A549 (cell line): ENCODE results near the gene BLACAT1. TPM values are rescaled to one million over a fixed set of nuclear protein-coding genes. Genes with fewer than 3 reads are reported as not detected.

Source experiments
- ATAC-seq, 2 experiments: fragments of 200-7000 bp in 1 of 2; fragments of >200 bp in 1 of 2; cut with Nextera tagmentation in 1 of 2; cut with Tn5 transposase in 1 of 2; 3 replicates each; pipeline versions ENCODE4 v1.8.0 to v1.9.1; 2018 to 2020; ENCODE audit warnings: mild to moderate bottlenecking in 1 of 2, moderate library complexity in 1 of 2
- CTCF ChIA-PET: fragments of 300-600 bp; sonication (Branson Sonifier 250); formaldehyde crosslinking; extraction: SDS; loops from one replicate; lab custom pipeline; 2021; ENCODE audit warnings: antibody characterized with exemption, inconsistent platforms; lab: Yijun Ruan, JAX
- POLR2A ChIA-PET: fragments of 350-600 bp; formaldehyde crosslinking; extraction: SDS; loops from one replicate; lab custom pipeline; 2021; ENCODE audit warnings: antibody characterized with exemption, inconsistent platforms; lab: Yijun Ruan, JAX
- DNase-seq, 2 experiments: peaks; one replicate each; pipeline versions ENCODE4 v3.0.0 to v3.0.0-alpha.2; 2011 to 2016; ENCODE audit warnings: low read depth in 1 of 2, low spot score in 1 of 2
- FAIRE-seq: peaks from 2 replicates; lab custom pipeline; 2011; peaks lifted over from hg19 to GRCh38; lab: Jason Lieb, UNC
- H3K27ac ChIP-seq, 2 experiments: fragments of >200 bp; sonication (Bioruptor Twin); formaldehyde crosslinking; 3 replicates each; pipeline ENCODE4 v1.5.1; 2016 to 2017
- H3K4me1 ChIP-seq: fragments of >200 bp; sonication (Bioruptor Twin); formaldehyde crosslinking; 3 replicates; pipeline ENCODE4 v1.6.1; 2016
- H3K4me2 ChIP-seq: fragments of >200 bp; sonication (Bioruptor Twin); formaldehyde crosslinking; 3 replicates; pipeline ENCODE4 v1.6.1; 2016
- H3K4me3 ChIP-seq: fragments of >200 bp; sonication (Bioruptor Twin); formaldehyde crosslinking; 3 replicates; pipeline ENCODE4 v1.5.1; 2016
- H3K9me3 ChIP-seq: fragments of >200 bp; sonication (Bioruptor Twin); formaldehyde crosslinking; 3 replicates; pipeline ENCODE4 v1.6.1; 2016
- BCL3 ChIP-seq: fragments of >200 bp; sonication (Bioruptor Twin); formaldehyde crosslinking; IDR thresholded peaks from 3 replicates; pipeline ENCODE4 v1.6.1; 2016
- BHLHE40 ChIP-seq: IDR thresholded peaks from 2 replicates; pipeline ENCODE4 v1.6.1; 2012; ENCODE audit warnings: low read depth, low read length, inconsistent platforms
- CEBPB ChIP-seq, 2 experiments: fragments of >200 bp in 1 of 2; sonication (Bioruptor Twin) in 1 of 2; formaldehyde crosslinking in 1 of 2; IDR thresholded peaks; 2 replicates each; pipeline ENCODE4 v1.6.1; 2012 to 2016
- CHD2 ChIP-seq: fragments of 150-350 bp; IDR thresholded peaks from 2 replicates; pipeline ENCODE4 v1.6.1; 2014; ENCODE audit warnings: low read length; ENCODE audit not compliant: partially characterized antibody
- FOSL2 ChIP-seq, 2 experiments: fragments of 450-650 bp in 1 of 2; fragments of >200 bp in 1 of 2; sonication (Bioruptor Twin) in 1 of 2; formaldehyde crosslinking; IDR thresholded peaks; 2 replicates each; pipeline versions ENCODE4 v1.5.0 to v1.6.1; 2016 to 2020; ENCODE audit warnings: mild to moderate bottlenecking in 1 of 2, moderate library complexity in 1 of 2
- FOXS1 ChIP-seq: fragments of 250-450 bp; sonication (Bioruptor Pico); IDR thresholded peaks from 2 replicates; pipeline ENCODE4 v1.5.0; 2020; ENCODE audit warnings: mild to moderate bottlenecking, moderate library complexity
- HEYL ChIP-seq: fragments of 250-450 bp; sonication (Bioruptor Pico); IDR thresholded peaks from 2 replicates; pipeline ENCODE4 v1.8.0; 2021; ENCODE audit warnings: mild to moderate bottlenecking, moderate library complexity
- KDM5A ChIP-seq: fragments of 200-600 bp; sonication (generic); IDR thresholded peaks from 2 replicates; pipeline ENCODE4 v1.6.1; 2016; ENCODE audit warnings: antibody characterized with exemption, mild to moderate bottlenecking
- MAZ ChIP-seq: fragments of 150-350 bp; IDR thresholded peaks from 2 replicates; pipeline ENCODE4 v1.6.1; 2014; ENCODE audit warnings: antibody characterized with exemption, low read depth, low read length, borderline replicate concordance
- NFE2L2 ChIP-seq: fragments of 150-350 bp; conservative IDR thresholded peaks from 2 replicates; pipeline ENCODE4 v1.6.1; 2014; ENCODE audit warnings: low read length
- NPAS2 ChIP-seq: fragments of 250-450 bp; sonication (Bioruptor Pico); IDR thresholded peaks from 2 replicates; pipeline ENCODE4 v1.8.0; 2022; ENCODE audit warnings: mild to moderate bottlenecking, moderate library complexity, borderline replicate concordance
- NR3C1 ChIP-seq: fragments of >200 bp; sonication (Bioruptor Twin); formaldehyde crosslinking; IDR thresholded peaks from 3 replicates; pipeline ENCODE4 v1.6.1; 2017
- PHF8 ChIP-seq: fragments of 200-600 bp; sonication (generic); IDR thresholded peaks from 2 replicates; pipeline ENCODE4 v1.6.1; 2016; ENCODE audit warnings: low read depth, mild to moderate bottlenecking, antibody characterized with exemption, moderate library complexity, borderline replicate concordance
- POLR2AphosphoS2 ChIP-seq: conservative IDR thresholded peaks from 2 replicates; pipeline ENCODE4 v1.6.1; 2012; ENCODE audit warnings: low read length, improper control_type of control experiment, inconsistent platforms
- RAD21 ChIP-seq, 2 experiments: fragments of >200 bp in 1 of 2; sonication (Bioruptor Twin) in 1 of 2; formaldehyde crosslinking in 1 of 2; IDR thresholded peaks in 1 of 2; conservative IDR thresholded peaks in 1 of 2; 2 replicates in 1 of 2; 3 replicates in 1 of 2; pipeline ENCODE4 v1.6.1; 2012 to 2018; ENCODE audit warnings: inconsistent platforms in 1 of 2
- RCOR1 ChIP-seq: fragments of 150-350 bp; IDR thresholded peaks from 2 replicates; pipeline ENCODE4 v1.6.1; 2014; ENCODE audit warnings: antibody characterized with exemption, low read length, low read depth
- REST ChIP-seq: fragments of 200-600 bp; sonication (generic); IDR thresholded peaks from 2 replicates; pipeline ENCODE4 v1.6.1; 2016; ENCODE audit warnings: antibody characterized with exemption, mild to moderate bottlenecking, moderate library complexity
- SMC3 ChIP-seq: fragments of >200 bp; sonication (Bioruptor Twin); formaldehyde crosslinking; IDR thresholded peaks from 3 replicates; pipeline ENCODE4 v1.6.1; 2018; ENCODE audit warnings: inconsistent platforms
- TFCP2L1 ChIP-seq: fragments of 250-450 bp; sonication (Bioruptor Pico); IDR thresholded peaks from 2 replicates; pipeline ENCODE4 v1.5.0; 2021; ENCODE audit warnings: mild to moderate bottlenecking
- USF2 ChIP-seq: fragments of 450-650 bp; IDR thresholded peaks from 2 replicates; pipeline ENCODE4 v1.6.1; 2014; ENCODE audit warnings: antibody characterized with exemption
- ZC3H11A ChIP-seq: fragments of 450-650 bp; IDR thresholded peaks from 2 replicates; pipeline ENCODE4 v1.6.1; 2014; ENCODE audit warnings: antibody characterized with exemption, mild to moderate bottlenecking
- WGBS: methylation state at CpG from one replicate; pipeline ENCODE4 v1.1.6; 2017; ENCODE audit errors: missing lambda C conversion rate; 5-methylcytosine and 5-hydroxymethylcytosine counted together
- polyA plus RNA-seq, 4 experiments: library from polyadenylated mRNA; depleted of rRNA in 3 of 4; stranded (reverse); fragments of >200 nt; fragmentation: RNase III in 1 of 4; extraction: RNeasy Plus Mini Kit Qiagen cat#74134 plus additional on column Dnase treatment in 1 of 4; gene quantifications; 2 replicates in 3 of 4; 3 replicates in 1 of 4; pipeline ENCODE4 v1.2.3, GENCODE V29; 2011 to 2017
- TF ChIP-seq, protein P1 (sequence below): fragments of 250-450 bp; sonication (Bioruptor Pico); IDR thresholded peaks from 2 replicates; pipeline ENCODE4 v1.5.0; 2020; ENCODE audit warnings: low read depth, mild to moderate bottlenecking, moderate library complexity
- TF ChIP-seq, protein P2 (sequence below): fragments of 150-350 bp; IDR thresholded peaks from 2 replicates; pipeline ENCODE4 v1.6.1; 2014; ENCODE audit warnings: low read depth, mild to moderate bottlenecking, low read length

The BLACAT1 gene
- polyA plus RNA-seq, 2 of the 4 experiments (the other 2 are of a cell fraction): 0.09 TPM; not detected in 1

- peaks cover 27% of the 10 kb centered on the region for H3K4me1 ChIP-seq
Observed at GRCh38 chr1:205452933-205453332, 2.9 kb downstream of the BLACAT1 start.

DNA sequence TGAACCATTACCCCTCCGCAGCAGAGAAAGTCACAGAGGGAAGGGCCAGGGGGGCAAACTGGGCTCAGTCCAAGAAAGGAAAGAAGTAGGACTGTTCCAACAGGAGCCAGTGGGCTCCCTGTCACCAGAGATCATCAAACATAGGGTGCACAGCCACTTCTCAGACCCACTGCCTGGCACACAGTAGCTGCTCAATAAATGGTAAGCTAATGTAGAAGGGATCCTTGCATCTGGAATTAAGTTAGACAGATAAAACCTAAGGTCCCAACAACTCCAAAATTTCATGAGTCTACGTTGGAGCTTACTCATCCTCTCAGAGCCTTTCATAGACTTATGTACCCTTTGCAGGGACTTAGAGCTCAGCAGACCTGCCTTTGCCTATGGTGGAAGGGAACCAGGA lies 3.5 kb downstream of the BLACAT1 start:
- no peak overlapping the region for H3K4me2 ChIP-seq
- ATAC-seq (no peak), DNase-seq (no peak), FAIRE-seq (no peak)
- CTCF ChIA-PET: interaction anchor here (1.1 to 2.5 kb wide), 5 partner anchors 14 to 70 kb away, joined by 3 to 14 read pairs (median 5); no protein-coding TSS in a partner anchor
- H3K9me3 ChIP-seq: no peaks in the 10 kb centered on the region
- TF ChIP-seq NPAS2: no peak
- TF ChIP-seq, protein P1, sequence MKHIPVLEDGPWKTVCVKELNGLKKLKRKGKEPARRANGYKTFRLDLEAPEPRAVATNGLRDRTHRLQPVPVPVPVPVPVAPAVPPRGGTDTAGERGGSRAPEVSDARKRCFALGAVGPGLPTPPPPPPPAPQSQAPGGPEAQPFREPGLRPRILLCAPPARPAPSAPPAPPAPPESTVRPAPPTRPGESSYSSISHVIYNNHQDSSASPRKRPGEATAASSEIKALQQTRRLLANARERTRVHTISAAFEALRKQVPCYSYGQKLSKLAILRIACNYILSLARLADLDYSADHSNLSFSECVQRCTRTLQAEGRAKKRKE (CRISPR knock-in tag): no peak
- TF ChIP-seq TFCP2L1 (CRISPR knock-in tag): no peak
- no peak for TF ChIP-seq BCL3
- no peak for TF ChIP-seq MAZ
- no peak for TF ChIP-seq NFE2L2
- TF ChIP-seq SMC3: no peak
- peaks cover 27% of the 10 kb centered on the region for H3K4me1 ChIP-seq
- POLR2A ChIA-PET: no interaction called here
- WGBS: 42% methylated on average over 2 of the region's 2 CpGs
- H3K4me3 ChIP-seq: no peak overlapping the region
- H3K27ac ChIP-seq: no peak overlapping the region

More at GRCh38 chr1:205452933-205453332, 2.9 kb downstream of the BLACAT1 start:
- TF ChIP-seq FOXS1 (CRISPR knock-in tag) (no peak), KDM5A (no peak), REST (no peak), FOSL2 (IDR thresholded peaks at IDR 0.05) (no peak), FOSL2 (CRISPR knock-in tag; IDR thresholded peaks at IDR 0.05) (no peak), HEYL (no peak), BHLHE40 (no peak), NFE2L2 (no peak), POLR2AphosphoS2 (no peak), RAD21 (conservative IDR thresholded peaks at IDR 0.05 in 1 of 2, IDR thresholded peaks at IDR 0.05 in 1 of 2) (no peak), NR3C1 (no peak), USF2 (no peak), PHF8 (no peak), RCOR1 (no peak), CEBPB (IDR thresholded peaks at IDR 0.05) (no peak), TFCP2L1 (CRISPR knock-in tag) (no peak), CHD2 (no peak), ZC3H11A (no peak)
- TF ChIP-seq, protein P2, sequence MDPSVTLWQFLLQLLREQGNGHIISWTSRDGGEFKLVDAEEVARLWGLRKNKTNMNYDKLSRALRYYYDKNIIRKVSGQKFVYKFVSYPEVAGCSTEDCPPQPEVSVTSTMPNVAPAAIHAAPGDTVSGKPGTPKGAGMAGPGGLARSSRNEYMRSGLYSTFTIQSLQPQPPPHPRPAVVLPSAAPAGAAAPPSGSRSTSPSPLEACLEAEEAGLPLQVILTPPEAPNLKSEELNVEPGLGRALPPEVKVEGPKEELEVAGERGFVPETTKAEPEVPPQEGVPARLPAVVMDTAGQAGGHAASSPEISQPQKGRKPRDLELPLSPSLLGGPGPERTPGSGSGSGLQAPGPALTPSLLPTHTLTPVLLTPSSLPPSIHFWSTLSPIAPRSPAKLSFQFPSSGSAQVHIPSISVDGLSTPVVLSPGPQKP: no peak
- no peak for DNase-seq
- ChIA-PET POLR2A (no interaction called here), CTCF (interaction anchor here (0.6 to 2.5 kb wide), 10 partner anchors 14 to 1888 kb away, joined by 3 to 14 read pairs (median 4); no protein-coding TSS in a partner anchor)
- Histone ChIP-seq H3K4me3 (no peak overlapping the region), H3K4me2 (no peak overlapping the region), H3K27ac (no peak overlapping the region), H3K9me3 (no peaks in the 10 kb centered on the region)
- WGBS: 19% methylated on average over 5 of the region's 5 CpGs
- ATAC-seq: no peak
- no peak for FAIRE-seq
